Endometrial microvascular endothelial cells (primary cell): ENCODE results near the gene HIGD2B. TPM values are rescaled to one million over a fixed set of nuclear protein-coding genes. Genes with fewer than 3 reads are reported as not detected.
"Not testable (repeated sequence)": the region's sequence is repeated elsewhere in the genome, so short reads cannot be mapped to it uniquely, and the experiment has no call there.

ENCODE experiments used
- in situ Hi-C: cut with HindIII; loops from 2 replicates; pipeline ENCODE4 v1.10.0; 2017; ENCODE audit warnings: low sequenced_read_pairs, low pct_unique_long_range_greater_than_20kb; ENCODE audit errors: inconsistent ontology term
- total RNA-seq: library from RNA; depleted of rRNA; stranded (reverse); fragments of >200 nt; gene quantifications from one replicate; pipeline ENCODE4 v1.2.3, GENCODE V29; 2015; ENCODE audit errors: inconsistent ontology term

HIGD2B gene
- total RNA-seq, 1 donor from 2014 or later, result not detected

GRCh38 chr15:72626153-72626552 lies 59.8 kb downstream of the HIGD2B start:
- in situ Hi-C loops, result not testable (repeated sequence)

Other genes with a start within 250 kb of the HIGD2B start
- 24.1 TPM for gene ARIH1, start 211.9 kb downstream of the HIGD2B start, total RNA-seq
- gene GOLGA6B, start 31.5 kb downstream of the HIGD2B start, total RNA-seq, result not detected
- gene BBS4, start within 50 bp of the HIGD2B start, total RNA-seq, result 5.6 TPM
- gene ADPGK, start 97.6 kb upstream of the HIGD2B start, total RNA-seq, result 63.9 TPM